Measurements from ENCODE around the gene CCDC93.

The CCDC93 gene

GRCh38 chr2:117940436-117940835 lies 73.4 kb downstream of the CCDC93 start:
- TF ChIP-seq CTCF (IDR thresholded peaks at IDR 0.05; ENCODE audit: borderline replicate concordance, insufficient read depth, low read depth, low read length): no peak
- no peak overlapping the region for H3K4me3 ChIP-seq (ENCODE audit: low read depth, low read length)

- H3K4me3 ChIP-seq (ENCODE audit: low read depth, low read length): no peak overlapping the region
- TF ChIP-seq CTCF (IDR thresholded peaks at IDR 0.05; ENCODE audit: borderline replicate concordance, insufficient read depth, low read depth, low read length): no peak
Observed at GRCh38 chr2:117938611-117939010, 75.3 kb downstream of the CCDC93 start.

- H3K4me3 ChIP-seq (ENCODE audit: low read depth, low read length): no peak overlapping the region
- no peak for TF ChIP-seq CTCF (IDR thresholded peaks at IDR 0.05; ENCODE audit: borderline replicate concordance, insufficient read depth, low read depth, low read length)
Observed at GRCh38 chr2:117936871-117937428, 76.9 kb downstream of the CCDC93 start.

GRCh38 chr2:117935954-117936353 lies 77.9 kb downstream of the CCDC93 start:
- H3K4me3 ChIP-seq (ENCODE audit: low read depth, low read length): no peak overlapping the region

GRCh38 chr2:117935456-117935855 lies 78.4 kb downstream of the CCDC93 start:
- no peak for TF ChIP-seq CTCF (IDR thresholded peaks at IDR 0.05; ENCODE audit: borderline replicate concordance, insufficient read depth, low read depth, low read length)
- no peak overlapping the region for H3K4me3 ChIP-seq (ENCODE audit: low read depth, low read length)

More at GRCh38 chr2:117935954-117936353, 77.9 kb downstream of the CCDC93 start:
- no peak for TF ChIP-seq CTCF (IDR thresholded peaks at IDR 0.05; ENCODE audit: borderline replicate concordance, insufficient read depth, low read depth, low read length)

GRCh38 chr2:117933884-117934354 lies 80.0 kb downstream of the CCDC93 start:
- no peak for TF ChIP-seq CTCF (IDR thresholded peaks at IDR 0.05; ENCODE audit: borderline replicate concordance, insufficient read depth, low read depth, low read length)
- H3K4me3 ChIP-seq (ENCODE audit: low read depth, low read length): no peak overlapping the region

GRCh38 chr2:117931978-117932377 lies 81.9 kb downstream of the CCDC93 start:
- no peak overlapping the region for H3K4me3 ChIP-seq (ENCODE audit: low read depth, low read length)
- no peak for TF ChIP-seq CTCF (IDR thresholded peaks at IDR 0.05; ENCODE audit: borderline replicate concordance, insufficient read depth, low read depth, low read length)

Measured in GM12875 (cell line).